GM23338 (cell line): ENCODE data around the gene SASH3.

ENCODE experiments used
- CREB1 ChIP-seq: fragments of 250-450 bp; sonication (Bioruptor Pico); IDR thresholded peaks from 2 replicates; pipeline ENCODE4 v1.5.0; 2020; ENCODE audit warnings: low read depth, mild to moderate bottlenecking, moderate library complexity
- EZH2 ChIP-seq: fragments of 200-600 bp; sonication (generic); IDR thresholded peaks from one replicate; pipeline ENCODE4 v1.8.0; 2017; ENCODE audit warnings: antibody characterized with exemption, mild to moderate bottlenecking, low read depth; ENCODE audit not compliant: unreplicated experiment
- EZH2phosphoT487 ChIP-seq: fragments of 200-600 bp; sonication (generic); IDR thresholded peaks from one replicate; pipeline ENCODE4 v1.8.1; 2018; ENCODE audit warnings: antibody characterized with exemption; ENCODE audit not compliant: unreplicated experiment
- JUNB ChIP-seq: IDR thresholded peaks from one replicate; pipeline ENCODE4 v1.6.1; 2016; ENCODE audit warnings: antibody characterized with exemption; ENCODE audit not compliant: unreplicated experiment
- NANOG ChIP-seq: IDR thresholded peaks from 2 replicates; pipeline ENCODE4 v1.6.1; 2016; ENCODE audit warnings: antibody characterized with exemption, borderline replicate concordance
- POLR2AphosphoS5 ChIP-seq: IDR thresholded peaks from 2 replicates; pipeline ENCODE4 v1.6.1; 2016; ENCODE audit warnings: antibody characterized with exemption, low read depth
- STAT1 ChIP-seq: IDR thresholded peaks from one replicate; pipeline ENCODE4 v1.6.1; 2016; ENCODE audit warnings: antibody characterized with exemption; ENCODE audit not compliant: unreplicated experiment
- ZNF114 ChIP-seq: fragments of 250-450 bp; sonication (Bioruptor Pico); IDR thresholded peaks from 2 replicates; pipeline ENCODE4 v1.5.0; 2020; ENCODE audit warnings: mild to moderate bottlenecking, moderate library complexity
- ZNF331 ChIP-seq: fragments of 250-450 bp; sonication (Bioruptor Pico); IDR thresholded peaks from 2 replicates; pipeline ENCODE4 v1.5.0; 2020; ENCODE audit warnings: low read depth, mild to moderate bottlenecking, moderate library complexity
- TF ChIP-seq, protein P1 (sequence below), 2 experiments: fragments of 200-600 bp in 1 of 2; sonication (generic) in 1 of 2; conservative IDR thresholded peaks; 2 replicates each; pipeline versions ENCODE4 v1.5.1 to v1.6.1; 2016 to 2017; ENCODE audit warnings: antibody characterized with exemption in 2 of 2, low read depth in 2 of 2, mild to moderate bottlenecking in 2 of 2, moderate library complexity in 1 of 2
- TF ChIP-seq, protein P2 (sequence below): IDR thresholded peaks from one replicate; pipeline ENCODE4 v1.6.1; 2018; ENCODE audit warnings: antibody characterized with exemption; ENCODE audit not compliant: unreplicated experiment
- TF ChIP-seq, protein P3 (sequence below): fragments of 250-450 bp; sonication (Bioruptor Pico); IDR thresholded peaks from 2 replicates; pipeline ENCODE4 v1.5.0; 2020; ENCODE audit warnings: mild to moderate bottlenecking, moderate library complexity
- TF ChIP-seq, protein P4 (sequence below): IDR thresholded peaks from 2 replicates; pipeline ENCODE4 v1.6.1; 2016; ENCODE audit warnings: antibody characterized with exemption

DNA sequence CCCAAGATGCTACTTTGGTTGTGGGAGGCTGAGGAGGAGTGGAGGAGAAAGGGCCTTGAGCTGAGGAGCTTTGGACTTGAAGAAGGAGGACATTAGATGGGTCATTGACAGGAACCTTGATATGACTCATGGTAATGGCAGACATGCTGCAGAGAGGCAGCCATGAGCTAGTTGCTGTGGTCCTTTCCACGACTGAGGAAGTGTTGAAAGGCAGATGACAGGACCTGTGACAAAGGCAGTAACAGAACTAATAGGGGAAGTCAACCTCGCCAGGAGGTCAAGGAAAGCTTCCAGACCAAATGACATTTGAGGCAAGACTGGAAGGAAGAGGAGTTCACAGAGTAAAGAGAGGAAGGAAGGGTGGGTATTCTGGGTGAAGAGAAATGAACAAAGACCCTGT is 48.5 kb upstream of the SASH3 start:
- TF ChIP-seq, protein P1, sequence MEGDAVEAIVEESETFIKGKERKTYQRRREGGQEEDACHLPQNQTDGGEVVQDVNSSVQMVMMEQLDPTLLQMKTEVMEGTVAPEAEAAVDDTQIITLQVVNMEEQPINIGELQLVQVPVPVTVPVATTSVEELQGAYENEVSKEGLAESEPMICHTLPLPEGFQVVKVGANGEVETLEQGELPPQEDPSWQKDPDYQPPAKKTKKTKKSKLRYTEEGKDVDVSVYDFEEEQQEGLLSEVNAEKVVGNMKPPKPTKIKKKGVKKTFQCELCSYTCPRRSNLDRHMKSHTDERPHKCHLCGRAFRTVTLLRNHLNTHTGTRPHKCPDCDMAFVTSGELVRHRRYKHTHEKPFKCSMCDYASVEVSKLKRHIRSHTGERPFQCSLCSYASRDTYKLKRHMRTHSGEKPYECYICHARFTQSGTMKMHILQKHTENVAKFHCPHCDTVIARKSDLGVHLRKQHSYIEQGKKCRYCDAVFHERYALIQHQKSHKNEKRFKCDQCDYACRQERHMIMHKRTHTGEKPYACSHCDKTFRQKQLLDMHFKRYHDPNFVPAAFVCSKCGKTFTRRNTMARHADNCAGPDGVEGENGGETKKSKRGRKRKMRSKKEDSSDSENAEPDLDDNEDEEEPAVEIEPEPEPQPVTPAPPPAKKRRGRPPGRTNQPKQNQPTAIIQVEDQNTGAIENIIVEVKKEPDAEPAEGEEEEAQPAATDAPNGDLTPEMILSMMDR (conservative IDR thresholded peaks at IDR 0.05; ENCODE audit: low read depth in 2 of 2) = no peak
- TF ChIP-seq EZH2phosphoT487 = no peak
- TF ChIP-seq EZH2 = no peak
- TF ChIP-seq, protein P2, sequence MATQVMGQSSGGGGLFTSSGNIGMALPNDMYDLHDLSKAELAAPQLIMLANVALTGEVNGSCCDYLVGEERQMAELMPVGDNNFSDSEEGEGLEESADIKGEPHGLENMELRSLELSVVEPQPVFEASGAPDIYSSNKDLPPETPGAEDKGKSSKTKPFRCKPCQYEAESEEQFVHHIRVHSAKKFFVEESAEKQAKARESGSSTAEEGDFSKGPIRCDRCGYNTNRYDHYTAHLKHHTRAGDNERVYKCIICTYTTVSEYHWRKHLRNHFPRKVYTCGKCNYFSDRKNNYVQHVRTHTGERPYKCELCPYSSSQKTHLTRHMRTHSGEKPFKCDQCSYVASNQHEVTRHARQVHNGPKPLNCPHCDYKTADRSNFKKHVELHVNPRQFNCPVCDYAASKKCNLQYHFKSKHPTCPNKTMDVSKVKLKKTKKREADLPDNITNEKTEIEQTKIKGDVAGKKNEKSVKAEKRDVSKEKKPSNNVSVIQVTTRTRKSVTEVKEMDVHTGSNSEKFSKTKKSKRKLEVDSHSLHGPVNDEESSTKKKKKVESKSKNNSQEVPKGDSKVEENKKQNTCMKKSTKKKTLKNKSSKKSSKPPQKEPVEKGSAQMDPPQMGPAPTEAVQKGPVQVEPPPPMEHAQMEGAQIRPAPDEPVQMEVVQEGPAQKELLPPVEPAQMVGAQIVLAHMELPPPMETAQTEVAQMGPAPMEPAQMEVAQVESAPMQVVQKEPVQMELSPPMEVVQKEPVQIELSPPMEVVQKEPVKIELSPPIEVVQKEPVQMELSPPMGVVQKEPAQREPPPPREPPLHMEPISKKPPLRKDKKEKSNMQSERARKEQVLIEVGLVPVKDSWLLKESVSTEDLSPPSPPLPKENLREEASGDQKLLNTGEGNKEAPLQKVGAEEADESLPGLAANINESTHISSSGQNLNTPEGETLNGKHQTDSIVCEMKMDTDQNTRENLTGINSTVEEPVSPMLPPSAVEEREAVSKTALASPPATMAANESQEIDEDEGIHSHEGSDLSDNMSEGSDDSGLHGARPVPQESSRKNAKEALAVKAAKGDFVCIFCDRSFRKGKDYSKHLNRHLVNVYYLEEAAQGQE = no peak
- no peak for TF ChIP-seq POLR2AphosphoS5
- no peak for TF ChIP-seq CREB1 (CRISPR knock-in tag)
- TF ChIP-seq ZNF331 (CRISPR knock-in tag) = no peak
- TF ChIP-seq NANOG = no peak
- TF ChIP-seq ZNF114 (CRISPR knock-in tag) = no peak
- no peak for TF ChIP-seq JUNB
- TF ChIP-seq STAT1 = no peak
- TF ChIP-seq, protein P3, sequence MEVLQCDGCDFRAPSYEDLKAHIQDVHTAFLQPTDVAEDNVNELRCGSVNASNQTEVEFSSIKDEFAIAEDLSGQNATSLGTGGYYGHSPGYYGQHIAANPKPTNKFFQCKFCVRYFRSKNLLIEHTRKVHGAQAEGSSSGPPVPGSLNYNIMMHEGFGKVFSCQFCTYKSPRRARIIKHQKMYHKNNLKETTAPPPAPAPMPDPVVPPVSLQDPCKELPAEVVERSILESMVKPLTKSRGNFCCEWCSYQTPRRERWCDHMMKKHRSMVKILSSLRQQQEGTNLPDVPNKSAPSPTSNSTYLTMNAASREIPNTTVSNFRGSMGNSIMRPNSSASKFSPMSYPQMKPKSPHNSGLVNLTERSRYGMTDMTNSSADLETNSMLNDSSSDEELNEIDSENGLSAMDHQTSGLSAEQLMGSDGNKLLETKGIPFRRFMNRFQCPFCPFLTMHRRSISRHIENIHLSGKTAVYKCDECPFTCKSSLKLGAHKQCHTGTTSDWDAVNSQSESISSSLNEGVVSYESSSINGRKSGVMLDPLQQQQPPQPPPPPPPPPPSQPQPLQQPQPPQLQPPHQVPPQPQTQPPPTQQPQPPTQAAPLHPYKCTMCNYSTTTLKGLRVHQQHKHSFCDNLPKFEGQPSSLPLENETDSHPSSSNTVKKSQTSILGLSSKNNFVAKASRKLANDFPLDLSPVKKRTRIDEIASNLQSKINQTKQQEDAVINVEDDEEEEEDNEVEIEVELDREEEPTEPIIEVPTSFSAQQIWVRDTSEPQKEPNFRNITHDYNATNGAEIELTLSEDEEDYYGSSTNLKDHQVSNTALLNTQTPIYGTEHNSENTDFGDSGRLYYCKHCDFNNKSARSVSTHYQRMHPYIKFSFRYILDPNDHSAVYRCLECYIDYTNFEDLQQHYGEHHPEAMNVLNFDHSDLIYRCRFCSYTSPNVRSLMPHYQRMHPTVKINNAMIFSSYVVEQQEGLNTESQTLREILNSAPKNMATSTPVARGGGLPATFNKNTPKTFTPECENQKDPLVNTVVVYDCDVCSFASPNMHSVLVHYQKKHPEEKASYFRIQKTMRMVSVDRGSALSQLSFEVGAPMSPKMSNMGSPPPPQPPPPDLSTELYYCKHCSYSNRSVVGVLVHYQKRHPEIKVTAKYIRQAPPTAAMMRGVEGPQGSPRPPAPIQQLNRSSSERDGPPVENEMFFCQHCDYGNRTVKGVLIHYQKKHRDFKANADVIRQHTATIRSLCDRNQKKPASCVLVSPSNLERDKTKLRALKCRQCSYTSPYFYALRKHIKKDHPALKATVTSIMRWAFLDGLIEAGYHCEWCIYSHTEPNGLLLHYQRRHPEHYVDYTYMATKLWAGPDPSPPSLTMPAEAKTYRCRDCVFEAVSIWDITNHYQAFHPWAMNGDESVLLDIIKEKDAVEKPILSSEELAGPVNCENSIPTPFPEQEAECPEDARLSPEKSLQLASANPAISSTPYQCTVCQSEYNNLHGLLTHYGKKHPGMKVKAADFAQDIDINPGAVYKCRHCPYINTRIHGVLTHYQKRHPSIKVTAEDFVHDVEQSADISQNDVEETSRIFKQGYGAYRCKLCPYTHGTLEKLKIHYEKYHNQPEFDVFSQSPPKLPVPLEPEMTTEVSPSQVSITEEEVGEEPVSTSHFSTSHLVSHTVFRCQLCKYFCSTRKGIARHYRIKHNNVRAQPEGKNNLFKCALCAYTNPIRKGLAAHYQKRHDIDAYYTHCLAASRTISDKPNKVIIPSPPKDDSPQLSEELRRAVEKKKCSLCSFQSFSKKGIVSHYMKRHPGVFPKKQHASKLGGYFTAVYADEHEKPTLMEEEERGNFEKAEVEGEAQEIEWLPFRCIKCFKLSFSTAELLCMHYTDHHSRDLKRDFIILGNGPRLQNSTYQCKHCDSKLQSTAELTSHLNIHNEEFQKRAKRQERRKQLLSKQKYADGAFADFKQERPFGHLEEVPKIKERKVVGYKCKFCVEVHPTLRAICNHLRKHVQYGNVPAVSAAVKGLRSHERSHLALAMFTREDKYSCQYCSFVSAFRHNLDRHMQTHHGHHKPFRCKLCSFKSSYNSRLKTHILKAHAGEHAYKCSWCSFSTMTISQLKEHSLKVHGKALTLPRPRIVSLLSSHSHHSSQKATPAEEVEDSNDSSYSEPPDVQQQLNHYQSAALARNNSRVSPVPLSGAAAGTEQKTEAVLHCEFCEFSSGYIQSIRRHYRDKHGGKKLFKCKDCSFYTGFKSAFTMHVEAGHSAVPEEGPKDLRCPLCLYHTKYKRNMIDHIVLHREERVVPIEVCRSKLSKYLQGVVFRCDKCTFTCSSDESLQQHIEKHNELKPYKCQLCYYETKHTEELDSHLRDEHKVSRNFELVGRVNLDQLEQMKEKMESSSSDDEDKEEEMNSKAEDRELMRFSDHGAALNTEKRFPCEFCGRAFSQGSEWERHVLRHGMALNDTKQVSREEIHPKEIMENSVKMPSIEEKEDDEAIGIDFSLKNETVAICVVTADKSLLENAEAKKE = no peak
- TF ChIP-seq, protein P4, sequence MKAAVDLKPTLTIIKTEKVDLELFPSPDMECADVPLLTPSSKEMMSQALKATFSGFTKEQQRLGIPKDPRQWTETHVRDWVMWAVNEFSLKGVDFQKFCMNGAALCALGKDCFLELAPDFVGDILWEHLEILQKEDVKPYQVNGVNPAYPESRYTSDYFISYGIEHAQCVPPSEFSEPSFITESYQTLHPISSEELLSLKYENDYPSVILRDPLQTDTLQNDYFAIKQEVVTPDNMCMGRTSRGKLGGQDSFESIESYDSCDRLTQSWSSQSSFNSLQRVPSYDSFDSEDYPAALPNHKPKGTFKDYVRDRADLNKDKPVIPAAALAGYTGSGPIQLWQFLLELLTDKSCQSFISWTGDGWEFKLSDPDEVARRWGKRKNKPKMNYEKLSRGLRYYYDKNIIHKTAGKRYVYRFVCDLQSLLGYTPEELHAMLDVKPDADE = no peak
